Left lung (tissue), 10 donors: ENCODE measurements around the gene SLC12A3. TPM values are rescaled to one million over a fixed set of nuclear protein-coding genes. Genes with fewer than 3 reads are reported as not detected.

Source experiments
- ATAC-seq: fragments of 200-7000 bp; cut with Tn5 transposase; one replicate; pipeline ENCODE4 v1.9.1; 2020; ENCODE audit warnings: moderate library complexity
- DNase-seq, 4 donors: peaks; one replicate each; pipeline ENCODE4 v3.0.0-alpha.2; 2013 to 2020
- H3K27ac ChIP-seq, 2 donors: fragments of 200-600 bp; sonication (generic) in 1 of 2; one replicate each; pipeline versions ENCODE4 v1.5.0 to v1.8.0; 2020 to 2021
- H3K27me3 ChIP-seq, 2 donors: fragments of 200-600 bp; sonication (generic) in 1 of 2; one replicate each; pipeline versions ENCODE4 v1.5.0 to v1.8.0; 2020 to 2021
- H3K36me3 ChIP-seq, 2 donors: fragments of 200-600 bp; sonication (generic) in 1 of 2; one replicate each; pipeline versions ENCODE4 v1.5.0 to v1.8.0; 2020 to 2021
- H3K4me1 ChIP-seq, 2 donors: fragments of 200-600 bp; one replicate each; pipeline ENCODE4 v1.8.0; 2021
- H3K4me3 ChIP-seq, 2 donors: fragments of 200-600 bp; sonication (generic) in 1 of 2; one replicate each; pipeline versions ENCODE4 v1.5.0 to v1.8.0; 2020 to 2021; ENCODE audit warnings: mild to moderate bottlenecking in 1 of 2
- H3K9me3 ChIP-seq, 2 donors: fragments of 200-600 bp; sonication (generic) in 1 of 2; one replicate each; pipeline versions ENCODE4 v1.5.0 to v1.8.0; 2020 to 2021
- CTCF ChIP-seq, 2 donors: fragments of 200-600 bp; sonication (generic) in 1 of 2; IDR thresholded peaks; one replicate each; pipeline versions ENCODE4 v1.5.0 to v1.8.0; 2021; ENCODE audit warnings: antibody characterized with exemption in 2 of 2
- intact Hi-C, 2 donors: fragments of 100-400 bp; cut with DNase I; formaldehyde crosslinking; loops; one replicate each; pipeline versions ENCODE4 v1.11.2 to v1.14.2; 2022
- polyA plus RNA-seq, 6 donors: library from polyadenylated mRNA; unstranded; fragments of 120-200 nt; gene quantifications; one replicate each; pipeline ENCODE4 v1.2.1, GENCODE V29; 2013; ENCODE audit not compliant: insufficient read length in 6 of 6
- total RNA-seq, 2 donors: library from RNA; stranded (reverse); fragmentation: NEBNext Ultra II Directional; extraction: Animal tissue kit (Norgen Biotek cat#: 25700); gene quantifications; one replicate each; pipeline ENCODE4 v1.2.1, GENCODE V29; 2021
- donor health status: DM: no; HTN: yes; CAD: no.
- donor health status: DM: no; HTN: no; CAD: no.

Gene SLC12A3
- total and polyA plus RNA-seq, 8 donors, result 0.13 to 0.49 (median 0.20) TPM; not detected in 2

DNA sequence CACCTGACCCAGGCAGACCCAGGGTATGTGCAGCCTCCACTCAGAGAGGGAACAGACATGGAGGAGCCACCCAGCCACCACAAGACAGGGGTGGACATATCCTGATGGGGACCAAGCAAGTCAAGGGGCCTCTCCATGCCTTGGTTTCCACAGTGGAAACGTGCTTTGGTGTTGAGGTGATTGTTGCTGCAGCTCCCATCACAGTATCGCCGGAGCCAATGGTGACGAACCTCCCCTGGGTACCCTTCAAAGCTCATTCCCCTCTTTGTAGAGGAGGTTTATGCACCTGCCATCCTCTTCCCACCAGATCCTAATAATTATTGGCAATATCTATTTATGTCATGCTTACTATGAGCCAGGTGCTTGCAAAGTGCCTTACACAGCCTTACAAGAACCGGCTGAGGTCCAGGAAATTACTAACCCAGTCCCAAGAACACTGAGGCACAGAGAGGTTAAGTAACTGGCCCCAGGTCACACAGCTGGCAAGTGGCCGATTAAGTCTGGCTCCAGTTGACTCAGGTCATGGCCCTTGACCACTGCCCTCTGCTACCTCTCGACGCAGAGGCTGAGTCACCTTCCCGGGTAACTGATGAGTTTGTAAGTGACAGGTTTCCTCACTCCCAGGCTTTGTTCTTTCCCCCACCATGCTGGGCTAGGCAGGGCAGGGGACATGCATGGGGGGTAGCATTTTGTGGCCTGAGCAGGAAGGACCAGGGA is 20.6 kb downstream of the SLC12A3 start:
- no peak for TF ChIP-seq CTCF (IDR thresholded peaks at IDR 0.05)
- intact Hi-C loops, result no loop called here
- H3K27ac ChIP-seq, result no peak overlapping the region
- H3K4me1 ChIP-seq, result no peaks in the 10 kb centered on the region
- DNase-seq (peak in 1 of 4 donors; percentile 34), ATAC-seq (no peak)
- no peaks in the 10 kb centered on the region for H3K9me3 ChIP-seq
- no peaks in the 10 kb centered on the region for H3K36me3 ChIP-seq
- no peak overlapping the region for H3K4me3 ChIP-seq
- no peaks in the 10 kb centered on the region for H3K27me3 ChIP-seq

DNA sequence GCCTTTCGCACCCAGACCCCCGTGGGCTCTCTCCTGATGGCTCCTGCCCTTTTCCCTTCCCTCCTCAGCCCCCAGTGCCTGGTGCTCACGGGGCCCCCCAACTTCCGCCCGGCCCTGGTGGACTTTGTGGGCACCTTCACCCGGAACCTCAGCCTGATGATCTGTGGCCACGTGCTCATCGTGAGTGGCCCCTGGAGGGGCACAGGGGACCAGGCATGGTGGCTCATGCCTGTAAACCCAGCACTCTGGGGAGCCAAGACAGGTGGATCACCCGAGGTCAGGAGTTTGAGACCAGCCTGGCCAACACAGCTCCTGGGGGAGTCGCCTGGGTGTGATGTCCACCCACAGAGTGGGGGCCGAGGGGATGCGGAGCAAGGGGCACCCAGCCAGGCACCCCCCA is 21.3 kb downstream of the SLC12A3 start:
- DNase-seq, result peak in 1 of 4 donors; percentile 42
- Histone ChIP-seq H3K9me3 (no peaks in the 10 kb centered on the region), H3K27me3 (no peaks in the 10 kb centered on the region), H3K27ac (no peak overlapping the region), H3K4me3 (no peak overlapping the region), H3K4me1 (no peaks in the 10 kb centered on the region), H3K36me3 (no peaks in the 10 kb centered on the region)
- TF ChIP-seq CTCF (IDR thresholded peaks at IDR 0.05), result no peak
- no peak for ATAC-seq
- intact Hi-C loops, result no loop called here

GRCh38 chr16:56886826-56887225 is 21.8 kb downstream of the SLC12A3 start:
- DNase-seq (peak in 1 of 4 donors; percentile 63), ATAC-seq (no peak)
- Histone ChIP-seq H3K27me3 (no peaks in the 10 kb centered on the region), H3K27ac (no peak overlapping the region), H3K36me3 (no peaks in the 10 kb centered on the region), H3K4me3 (no peak overlapping the region), H3K4me1 (no peaks in the 10 kb centered on the region), H3K9me3 (no peaks in the 10 kb centered on the region)
- no peak for TF ChIP-seq CTCF (IDR thresholded peaks at IDR 0.05)
- intact Hi-C loops, result no loop called here

DNA sequence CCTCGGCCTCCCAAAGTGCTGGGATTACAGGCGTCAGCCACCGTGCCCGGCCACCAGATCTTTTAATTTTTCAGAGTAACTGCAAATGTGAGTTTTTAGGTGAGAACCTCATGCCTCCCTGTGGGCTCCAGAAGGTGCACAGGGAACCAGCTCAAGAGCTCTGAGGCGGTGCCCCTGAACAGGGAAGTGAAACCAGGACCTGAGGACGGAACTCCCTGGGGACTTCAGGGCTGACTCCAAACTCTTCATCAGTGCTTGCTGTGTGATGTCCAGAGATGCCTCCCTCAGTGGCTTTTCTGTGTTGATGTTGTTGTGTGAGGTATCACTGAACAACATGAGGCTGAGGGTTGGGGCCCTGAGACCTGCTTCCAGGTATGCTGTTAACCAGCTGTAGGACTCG is 23.8 kb downstream of the SLC12A3 start:
- no peak for TF ChIP-seq CTCF (IDR thresholded peaks at IDR 0.05)
- Histone ChIP-seq H3K4me1 (no peaks in the 10 kb centered on the region), H3K27ac (no peak overlapping the region), H3K9me3 (no peaks in the 10 kb centered on the region), H3K4me3 (no peak overlapping the region), H3K36me3 (no peaks in the 10 kb centered on the region), H3K27me3 (no peaks in the 10 kb centered on the region)
- DNase-seq (peak in 1 of 4 donors; percentile 16), ATAC-seq (peak; percentile 34)
- intact Hi-C loops, result no loop called here

DNA sequence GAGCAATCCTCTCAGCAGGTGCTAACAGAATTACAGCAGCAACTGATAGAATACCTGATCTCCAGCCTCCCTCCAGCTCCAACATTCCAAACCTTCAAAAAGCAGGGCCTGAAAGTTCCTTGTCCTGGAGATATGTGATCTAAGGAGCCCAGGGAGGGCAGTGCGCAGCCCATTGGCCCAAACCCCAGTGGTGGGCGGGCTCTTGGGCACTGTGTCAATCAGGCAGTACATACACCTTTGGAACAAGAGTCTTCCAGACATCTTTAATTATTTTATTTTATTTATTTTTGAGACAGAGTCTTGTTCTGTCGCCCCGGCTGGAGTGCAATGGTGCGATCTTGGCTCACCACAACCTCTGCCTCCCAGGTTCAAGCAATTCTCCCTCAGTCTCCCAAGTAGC is 24.2 kb downstream of the SLC12A3 start:
- Histone ChIP-seq H3K4me1 (no peaks in the 10 kb centered on the region), H3K27me3 (no peaks in the 10 kb centered on the region), H3K4me3 (no peak overlapping the region), H3K36me3 (no peaks in the 10 kb centered on the region), H3K27ac (no peak overlapping the region), H3K9me3 (no peaks in the 10 kb centered on the region)
- DNase-seq (peak in 1 of 4 donors; percentile 51), ATAC-seq (peak; percentile 31)
- intact Hi-C loops, result no loop called here
- TF ChIP-seq CTCF (IDR thresholded peaks at IDR 0.05), result no peak
